ENCODE measurements around the gene TNIK. TPM values are rescaled to one million over a fixed set of nuclear protein-coding genes. Genes with fewer than 3 reads are reported as not detected.

TNIK gene
- total RNA-seq, 1 donor from 2014 or later = 2.5 TPM

- ChIA-PET POLR2A (no interaction called here), CTCF (no interaction called here)
- intact Hi-C loops (cut with micrococcal nuclease) = loop anchor here (10.0 kb wide), 1 partner anchor 209 kb away; the partner anchor contains the start of gene TNIK
- ATAC-seq (ENCODE audit: low read depth) = peak; percentile 25
- Mint-ChIP-seq H3K27me3 (no peaks in the 10 kb centered on the region), H3K4me1 (peaks cover 22% of the 10 kb centered on the region), H3K27ac (peak overlapping the region; percentile 81), H3K36me3 (ENCODE audit: low read depth) (no peaks in the 10 kb centered on the region), H3K4me3 (peak overlapping the region; percentile 36), H3K9me3 (no peaks in the 10 kb centered on the region)
- TF ChIP-seq, protein P1, sequence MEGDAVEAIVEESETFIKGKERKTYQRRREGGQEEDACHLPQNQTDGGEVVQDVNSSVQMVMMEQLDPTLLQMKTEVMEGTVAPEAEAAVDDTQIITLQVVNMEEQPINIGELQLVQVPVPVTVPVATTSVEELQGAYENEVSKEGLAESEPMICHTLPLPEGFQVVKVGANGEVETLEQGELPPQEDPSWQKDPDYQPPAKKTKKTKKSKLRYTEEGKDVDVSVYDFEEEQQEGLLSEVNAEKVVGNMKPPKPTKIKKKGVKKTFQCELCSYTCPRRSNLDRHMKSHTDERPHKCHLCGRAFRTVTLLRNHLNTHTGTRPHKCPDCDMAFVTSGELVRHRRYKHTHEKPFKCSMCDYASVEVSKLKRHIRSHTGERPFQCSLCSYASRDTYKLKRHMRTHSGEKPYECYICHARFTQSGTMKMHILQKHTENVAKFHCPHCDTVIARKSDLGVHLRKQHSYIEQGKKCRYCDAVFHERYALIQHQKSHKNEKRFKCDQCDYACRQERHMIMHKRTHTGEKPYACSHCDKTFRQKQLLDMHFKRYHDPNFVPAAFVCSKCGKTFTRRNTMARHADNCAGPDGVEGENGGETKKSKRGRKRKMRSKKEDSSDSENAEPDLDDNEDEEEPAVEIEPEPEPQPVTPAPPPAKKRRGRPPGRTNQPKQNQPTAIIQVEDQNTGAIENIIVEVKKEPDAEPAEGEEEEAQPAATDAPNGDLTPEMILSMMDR (IDR thresholded peaks at IDR 0.05) = no peak
- no peak for DNase-seq
Measured at GRCh38 chr3:171255236-171255806, 204.9 kb downstream of the TNIK start.

DNA sequence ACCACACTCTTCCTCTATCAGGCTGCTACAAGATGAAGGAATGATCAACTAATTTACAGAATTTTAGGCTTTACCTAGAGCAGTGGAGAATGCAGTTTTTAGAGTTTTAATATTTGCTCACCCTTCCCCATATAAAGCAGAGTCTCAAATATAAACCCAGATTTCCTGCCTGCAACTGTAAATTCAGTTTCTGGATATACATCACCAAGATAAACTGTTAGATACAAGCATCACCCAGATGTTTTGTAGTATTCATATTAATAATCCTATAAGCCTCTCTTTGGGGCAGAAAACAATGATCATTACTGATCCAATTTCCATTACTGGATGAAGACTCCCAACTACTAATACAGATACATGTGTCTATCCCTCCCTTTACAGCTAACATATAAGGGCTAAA lies 205.9 kb downstream of the TNIK start:
- ATAC-seq (ENCODE audit: low read depth) (no peak), DNase-seq (no peak)
- Mint-ChIP-seq H3K9me3 (no peaks in the 10 kb centered on the region), H3K4me3 (no peak overlapping the region), H3K27me3 (no peaks in the 10 kb centered on the region), H3K36me3 (ENCODE audit: low read depth) (no peaks in the 10 kb centered on the region), H3K27ac (no peak overlapping the region), H3K4me1 (peaks cover 23% of the 10 kb centered on the region)
- CTCF ChIA-PET = interaction anchor here (0.6 kb wide), 1 partner anchor 26 kb away, joined by 3 read pairs; no protein-coding TSS in a partner anchor
- POLR2A ChIA-PET = no interaction called here
- intact Hi-C loops (cut with micrococcal nuclease) = loop anchor here (10.0 kb wide), 1 partner anchor 210 kb away; the partner anchor contains the start of gene TNIK
- TF ChIP-seq, protein P1 (IDR thresholded peaks at IDR 0.05) = no peak

DNA sequence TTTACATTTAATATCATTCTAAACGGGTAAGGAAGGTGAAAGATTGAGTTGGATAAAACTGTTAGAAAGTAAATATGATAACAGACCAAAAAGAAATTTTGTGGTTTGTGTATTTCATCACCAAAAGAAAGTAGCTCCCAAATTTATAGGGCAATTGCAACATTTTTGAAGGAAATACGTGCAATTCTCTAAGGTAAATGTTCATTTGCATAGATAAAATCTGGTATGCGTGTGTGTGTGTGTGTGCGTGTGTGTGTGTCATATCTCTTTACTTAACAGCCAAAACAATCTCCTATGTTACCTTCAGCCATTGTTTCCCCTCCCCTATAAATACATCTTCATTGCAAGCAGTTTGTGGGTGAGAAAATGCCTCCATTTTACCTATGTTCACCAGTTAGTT lies 208.4 kb downstream of the TNIK start:
- intact Hi-C loops (cut with micrococcal nuclease) = loop anchor here (10.0 kb wide), 1 partner anchor 213 kb away; the partner anchor contains the start of gene TNIK
- POLR2A ChIA-PET = no interaction called here

DNA sequence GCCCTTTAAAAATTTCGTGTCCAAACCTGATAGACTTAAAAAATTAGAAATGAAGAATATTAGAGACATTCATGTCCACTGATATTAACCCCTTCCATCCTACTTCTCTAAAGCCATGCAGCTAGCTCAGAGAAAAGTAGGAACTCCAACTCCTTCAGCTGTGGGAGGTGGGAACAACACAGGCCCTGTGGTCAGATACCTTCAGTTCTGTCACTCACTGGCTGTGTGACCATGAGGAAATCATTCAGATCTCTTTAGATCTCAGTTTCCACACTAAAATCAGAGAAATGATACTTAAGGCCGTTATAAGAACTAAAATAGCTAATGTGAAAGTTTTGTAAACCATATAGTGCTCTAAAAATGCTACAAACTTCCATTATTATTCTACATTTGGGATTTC lies 209.8 kb downstream of the TNIK start:
- ATAC-seq (ENCODE audit: low read depth) (no peak), DNase-seq (no peak)
- Mint-ChIP-seq H3K9me3 (no peaks in the 10 kb centered on the region), H3K27me3 (no peaks in the 10 kb centered on the region), H3K27ac (no peak overlapping the region), H3K4me1 (peaks cover 18% of the 10 kb centered on the region), H3K36me3 (ENCODE audit: low read depth) (no peaks in the 10 kb centered on the region), H3K4me3 (no peak overlapping the region)
- intact Hi-C loops (cut with micrococcal nuclease) = loop anchor here (10.0 kb wide), 1 partner anchor 214 kb away; the partner anchor contains the start of gene TNIK
- TF ChIP-seq, protein P1 (IDR thresholded peaks at IDR 0.05) = no peak
- ChIA-PET CTCF (no interaction called here), POLR2A (no interaction called here)

More for the DNA sequence above, 208.4 kb downstream of the TNIK start:
- DNase-seq (no peak), ATAC-seq (ENCODE audit: low read depth) (no peak)
- Mint-ChIP-seq H3K4me1 (peaks cover 26% of the 10 kb centered on the region), H3K4me3 (no peak overlapping the region), H3K27me3 (no peaks in the 10 kb centered on the region), H3K27ac (no peak overlapping the region), H3K36me3 (ENCODE audit: low read depth) (no peaks in the 10 kb centered on the region), H3K9me3 (no peaks in the 10 kb centered on the region)
- CTCF ChIA-PET = no interaction called here
- TF ChIP-seq, protein P1 (IDR thresholded peaks at IDR 0.05) = no peak

- Mint-ChIP-seq H3K9me3 (no peaks in the 10 kb centered on the region), H3K27me3 (no peaks in the 10 kb centered on the region), H3K4me1 (peaks cover 7% of the 10 kb centered on the region), H3K4me3 (no peak overlapping the region), H3K27ac (no peak overlapping the region), H3K36me3 (ENCODE audit: low read depth) (no peaks in the 10 kb centered on the region)
- CTCF ChIA-PET = no interaction called here
- intact Hi-C loops (cut with micrococcal nuclease) = no loop called here
- TF ChIP-seq, protein P1 (IDR thresholded peaks at IDR 0.05) = no peak
- ATAC-seq (ENCODE audit: low read depth) (no peak), DNase-seq (no peak)
- POLR2A ChIA-PET = interaction anchor here (0.9 kb wide), 1 partner anchor 9 kb away, joined by 3 read pairs; no protein-coding TSS in a partner anchor
Measured at GRCh38 chr3:171249245-171249644, 211.0 kb downstream of the TNIK start.
